HEK293T (cell line): ENCODE measurements around the gene TMUB2.

Source experiments
- CTCF ChIA-PET: fragments of 350-600 bp; formaldehyde crosslinking; extraction: SDS; loops from one replicate; lab custom pipeline; 2021; ENCODE audit warnings: antibody characterized with exemption, inconsistent platforms; lab: Yijun Ruan, JAX
- POLR2A ChIA-PET: fragments of 350-600 bp; formaldehyde crosslinking; extraction: SDS; loops from one replicate; lab custom pipeline; 2020; ENCODE audit warnings: antibody characterized with exemption, inconsistent platforms; lab: Yijun Ruan, JAX
- DNase-seq: peaks from one replicate; pipeline ENCODE4 v3.0.0; 2012; ENCODE audit warnings: mixed read lengths; ENCODE audit errors: extremely low spot score
- ARNT ChIP-seq: fragments of 450-650 bp; IDR thresholded peaks from 2 replicates; pipeline ENCODE4 v1.6.1; 2017; ENCODE audit warnings: mild to moderate bottlenecking
- BHLHE40 ChIP-seq: fragments of 450-650 bp; IDR thresholded peaks from 2 replicates; pipeline ENCODE4 v1.6.1; 2016; ENCODE audit warnings: mild to moderate bottlenecking, moderate library complexity, borderline replicate concordance
- CTBP1 ChIP-seq: fragments of 450-650 bp; IDR thresholded peaks from 2 replicates; pipeline ENCODE4 v1.6.1; 2016; ENCODE audit warnings: borderline replicate concordance
- ELF4 ChIP-seq: fragments of 450-650 bp; IDR thresholded peaks from 2 replicates; pipeline ENCODE4 v1.6.1; 2017; ENCODE audit warnings: antibody characterized with exemption
- FOXA1 ChIP-seq: fragments of 450-650 bp; IDR thresholded peaks from 2 replicates; pipeline ENCODE4 v1.6.1; 2016; ENCODE audit warnings: mild to moderate bottlenecking
- FOXK2 ChIP-seq: fragments of 450-650 bp; IDR thresholded peaks from 2 replicates; pipeline ENCODE4 v1.6.1; 2016; ENCODE audit warnings: mild to moderate bottlenecking
- FOXM1 ChIP-seq: fragments of 450-650 bp; IDR thresholded peaks from 2 replicates; pipeline ENCODE4 v1.6.1; 2017; ENCODE audit warnings: mild to moderate bottlenecking, borderline replicate concordance
- HDGF ChIP-seq: fragments of 450-650 bp; IDR thresholded peaks from 2 replicates; pipeline ENCODE4 v1.6.1; 2017; ENCODE audit warnings: antibody characterized with exemption, borderline replicate concordance
- L3MBTL2 ChIP-seq: fragments of 450-650 bp; conservative IDR thresholded peaks from 2 replicates; pipeline ENCODE4 v1.6.1; 2016; ENCODE audit warnings: mild to moderate bottlenecking
- LEF1 ChIP-seq: fragments of 450-650 bp; IDR thresholded peaks from 2 replicates; pipeline ENCODE4 v1.6.1; 2017; ENCODE audit warnings: mild to moderate bottlenecking, borderline replicate concordance
- NFRKB ChIP-seq: fragments of 450-650 bp; IDR thresholded peaks from 2 replicates; pipeline ENCODE4 v1.6.1; 2016; ENCODE audit warnings: mild to moderate bottlenecking, moderate library complexity
- PKNOX1 ChIP-seq: fragments of 450-650 bp; IDR thresholded peaks from 2 replicates; pipeline ENCODE4 v1.6.1; 2016
- SP1 ChIP-seq: fragments of 450-650 bp; IDR thresholded peaks from 2 replicates; pipeline ENCODE4 v1.6.1; 2017
- SUZ12 ChIP-seq: fragments of 450-650 bp; IDR thresholded peaks from 2 replicates; pipeline ENCODE4 v1.6.1; 2016; ENCODE audit warnings: mild to moderate bottlenecking
- TARDBP ChIP-seq: fragments of 450-650 bp; IDR thresholded peaks from 2 replicates; pipeline ENCODE4 v1.6.1; 2016
- ZNF384 ChIP-seq: fragments of 450-650 bp; IDR thresholded peaks from 2 replicates; pipeline ENCODE4 v1.6.1; 2016

Gene TMUB2

GRCh38 chr17:44192750-44193149 is 6.0 kb downstream of the TMUB2 start:
- ChIA-PET POLR2A (no interaction called here), CTCF (no interaction called here)
- TF ChIP-seq FOXA1 (no peak), LEF1 (no peak), FOXK2 (no peak), ARNT (no peak), FOXM1 (no peak), TARDBP (no peak), BHLHE40 (no peak), PKNOX1 (no peak), ZNF384 (no peak), CTBP1 (no peak), ELF4 (no peak), HDGF (no peak), NFRKB (no peak), SP1 (no peak), SUZ12 (no peak), L3MBTL2 (no peak)
- DNase-seq = no peak

- ChIA-PET CTCF (no interaction called here), POLR2A (no interaction called here)
These were observed 6.7 kb downstream of the TMUB2 start for GRCh38 chr17:44193326-44194084.

GRCh38 chr17:44197107-44197506 is 10.3 kb downstream of the TMUB2 start:
- ChIA-PET CTCF (interaction anchor here (0.6 kb wide), 1 partner anchor 34 kb away, joined by 3 read pairs; no protein-coding TSS in a partner anchor), POLR2A (interaction anchor here (4.0 kb wide), 1 partner anchor 11 kb away, joined by 31 read pairs; the partner anchor contains the start of gene TMUB2)
- TF ChIP-seq HDGF (no peak), ZNF384 (no peak), ELF4 (no peak), SP1 (no peak), TARDBP (no peak), LEF1 (no peak), SUZ12 (no peak), FOXK2 (no peak), ARNT (no peak), FOXM1 (no peak), NFRKB (no peak)
- no peak for DNase-seq

More at GRCh38 chr17:44193326-44194084, 6.7 kb downstream of the TMUB2 start:
- DNase-seq = no peak
- no peak for TF ChIP-seq PKNOX1
- no peak for TF ChIP-seq HDGF
- TF ChIP-seq BHLHE40 = no peak
- no peak for TF ChIP-seq ARNT
- no peak for TF ChIP-seq FOXM1

GRCh38 chr17:44197980-44198720 is 11.4 kb downstream of the TMUB2 start:
- CTCF ChIA-PET = interaction anchor here (0.6 kb wide), 1 partner anchor 13 kb away, joined by 5 read pairs; no protein-coding TSS in a partner anchor
- POLR2A ChIA-PET = interaction anchor here (4.0 to 6.1 kb wide), 2 partner anchors 12 to 21 kb away, joined by 27 to 31 read pairs; partner anchors contain the start of genes TMUB2 and UBTF
- TF ChIP-seq CTBP1 (no peak), L3MBTL2 (no peak), LEF1 (no peak), TARDBP (no peak), ARNT (no peak), HDGF (no peak)
- DNase-seq = no peak

GRCh38 chr17:44198721-44199552 is 12.2 kb downstream of the TMUB2 start:
- ChIA-PET CTCF (interaction anchor here (0.6 kb wide), 1 partner anchor 14 kb away, joined by 5 read pairs; no protein-coding TSS in a partner anchor), POLR2A (interaction anchor here (1.0 to 6.1 kb wide), 5 partner anchors 11 to 123 kb away, joined by 3 to 31 read pairs (median 14); partner anchors contain the start of genes HDAC5, TMUB2 and UBTF)
- DNase-seq = peak; percentile 76
- no peak for TF ChIP-seq ELF4
- no peak for TF ChIP-seq SP1
- TF ChIP-seq SUZ12 = no peak
- no peak for TF ChIP-seq FOXK2
- no peak for TF ChIP-seq LEF1
- TF ChIP-seq CTBP1 = no peak
- TF ChIP-seq TARDBP = no peak
- no peak for TF ChIP-seq PKNOX1
- TF ChIP-seq FOXM1 = no peak
- TF ChIP-seq BHLHE40 = no peak
- no peak for TF ChIP-seq HDGF
- TF ChIP-seq ARNT = no peak
- TF ChIP-seq ZNF384 = no peak
- TF ChIP-seq NFRKB = no peak
- no peak for TF ChIP-seq FOXA1
- no peak for TF ChIP-seq L3MBTL2
